Neutrophil (primary cell): ENCODE data around the gene ERGIC1.

Experiments used
- H3K27ac ChIP-seq: fragments of 200-600 bp; sonication (generic); 2 replicates; pipeline ENCODE4 v1.5.1; 2016; ENCODE audit warnings: mild to moderate bottlenecking, moderate library complexity
- H3K27me3 ChIP-seq: fragments of 200-600 bp; sonication (generic); 2 replicates; pipeline ENCODE4 v1.6.0; 2016; ENCODE audit warnings: mild to moderate bottlenecking
- H3K36me3 ChIP-seq: fragments of 200-600 bp; sonication (generic); 2 replicates; pipeline ENCODE4 v1.5.1; 2017
- H3K4me1 ChIP-seq, 2 experiments: fragments of 200-600 bp in 1 of 2; sonication (generic) in 1 of 2; 1 replicate in 1 of 2; 2 replicates in 1 of 2; pipeline versions ENCODE4 v1.5.1 to v1.6.1; 2013 to 2016; ENCODE audit warnings: low read depth in 1 of 2, low read length in 1 of 2, mild to moderate bottlenecking in 1 of 2, moderate library complexity in 1 of 2; ENCODE audit not compliant: control insufficient read depth in 1 of 2, insufficient read depth in 1 of 2
- H3K4me3 ChIP-seq, 2 experiments: fragments of 200-600 bp in 1 of 2; sonication (generic) in 1 of 2; 1 replicate in 1 of 2; 2 replicates in 1 of 2; pipeline ENCODE4 v1.5.1; 2013 to 2016; ENCODE audit warnings: low read depth in 1 of 2, low read length in 1 of 2, mild to moderate bottlenecking in 1 of 2, moderate library complexity in 1 of 2
- H3K9me3 ChIP-seq: fragments of 200-600 bp; sonication (generic); 2 replicates; pipeline ENCODE4 v1.5.1; 2016
- TF ChIP-seq, protein P1 (sequence below): fragments of 200-600 bp; sonication (generic); IDR thresholded peaks from 2 replicates; pipeline ENCODE4 v1.5.1; 2016; ENCODE audit warnings: antibody characterized with exemption

Gene ERGIC1

GRCh38 chr5:172906436-172906835, 72.4 kb downstream of the ERGIC1 start:
- H3K9me3 ChIP-seq, result no peaks in the 10 kb centered on the region
- peaks cover 24% of the 10 kb centered on the region for H3K36me3 ChIP-seq
- no peak overlapping the region for H3K27ac ChIP-seq
- TF ChIP-seq, protein P1, sequence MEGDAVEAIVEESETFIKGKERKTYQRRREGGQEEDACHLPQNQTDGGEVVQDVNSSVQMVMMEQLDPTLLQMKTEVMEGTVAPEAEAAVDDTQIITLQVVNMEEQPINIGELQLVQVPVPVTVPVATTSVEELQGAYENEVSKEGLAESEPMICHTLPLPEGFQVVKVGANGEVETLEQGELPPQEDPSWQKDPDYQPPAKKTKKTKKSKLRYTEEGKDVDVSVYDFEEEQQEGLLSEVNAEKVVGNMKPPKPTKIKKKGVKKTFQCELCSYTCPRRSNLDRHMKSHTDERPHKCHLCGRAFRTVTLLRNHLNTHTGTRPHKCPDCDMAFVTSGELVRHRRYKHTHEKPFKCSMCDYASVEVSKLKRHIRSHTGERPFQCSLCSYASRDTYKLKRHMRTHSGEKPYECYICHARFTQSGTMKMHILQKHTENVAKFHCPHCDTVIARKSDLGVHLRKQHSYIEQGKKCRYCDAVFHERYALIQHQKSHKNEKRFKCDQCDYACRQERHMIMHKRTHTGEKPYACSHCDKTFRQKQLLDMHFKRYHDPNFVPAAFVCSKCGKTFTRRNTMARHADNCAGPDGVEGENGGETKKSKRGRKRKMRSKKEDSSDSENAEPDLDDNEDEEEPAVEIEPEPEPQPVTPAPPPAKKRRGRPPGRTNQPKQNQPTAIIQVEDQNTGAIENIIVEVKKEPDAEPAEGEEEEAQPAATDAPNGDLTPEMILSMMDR, result no peak
- peaks cover 3 to 14% of the 10 kb centered on the region in 2 experiments for H3K4me1 ChIP-seq
- no peaks in the 10 kb centered on the region for H3K27me3 ChIP-seq
- H3K4me3 ChIP-seq, result no peak overlapping the region

- Histone ChIP-seq H3K4me3 (no peak overlapping the region), H3K9me3 (no peaks in the 10 kb centered on the region), H3K36me3 (peaks cover 21% of the 10 kb centered on the region), H3K27me3 (no peaks in the 10 kb centered on the region), H3K4me1 (peaks cover 3 to 14% of the 10 kb centered on the region in 2 experiments), H3K27ac (no peak overlapping the region)
- TF ChIP-seq, protein P1, result no peak
Observed at GRCh38 chr5:172906888-172907287, 72.8 kb downstream of the ERGIC1 start.

- TF ChIP-seq, protein P1, result no peak
- H3K9me3 ChIP-seq, result no peaks in the 10 kb centered on the region
- no peak overlapping the region for H3K4me3 ChIP-seq
- H3K36me3 ChIP-seq, result peaks cover 15% of the 10 kb centered on the region
- H3K27ac ChIP-seq, result peak overlapping the region; percentile 23
- H3K4me1 ChIP-seq, result peaks cover 3 to 14% of the 10 kb centered on the region in 2 experiments
- H3K27me3 ChIP-seq, result no peaks in the 10 kb centered on the region
Observed at GRCh38 chr5:172907657-172908056, 73.6 kb downstream of the ERGIC1 start.

DNA sequence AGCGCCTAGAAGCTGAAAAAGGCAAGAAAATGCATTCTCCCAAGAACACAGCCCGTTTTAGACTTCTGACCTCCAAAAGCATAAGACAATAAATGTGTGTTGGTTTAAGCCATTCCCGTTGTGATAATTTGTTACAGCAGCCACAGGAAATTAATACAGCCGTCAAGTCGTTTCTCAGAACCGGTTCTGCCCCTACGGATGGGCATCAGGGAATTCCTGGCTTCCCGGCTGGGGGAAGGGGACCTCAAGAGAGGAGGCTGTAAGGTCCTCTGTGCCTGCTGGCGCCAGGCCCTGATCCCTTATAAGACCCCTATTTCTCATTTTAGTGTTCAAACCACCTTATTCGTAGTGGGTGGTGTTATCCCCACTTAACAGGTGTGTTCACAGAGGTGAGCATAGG, 74.6 kb downstream of the ERGIC1 start:
- Histone ChIP-seq H3K36me3 (peaks cover 22% of the 10 kb centered on the region), H3K4me1 (peaks cover 3 to 14% of the 10 kb centered on the region in 2 experiments), H3K27ac (no peak overlapping the region), H3K9me3 (no peaks in the 10 kb centered on the region), H3K27me3 (no peaks in the 10 kb centered on the region), H3K4me3 (no peak overlapping the region)
- TF ChIP-seq, protein P1, result no peak

- H3K4me1 ChIP-seq, result peaks cover 3 to 10% of the 10 kb centered on the region in 2 experiments
- H3K27me3 ChIP-seq, result no peaks in the 10 kb centered on the region
- peak overlapping the region; percentile 55 for H3K27ac ChIP-seq
- peaks cover 30% of the 10 kb centered on the region for H3K36me3 ChIP-seq
- TF ChIP-seq, protein P1, result no peak
- H3K4me3 ChIP-seq, result no peak overlapping the region
- H3K9me3 ChIP-seq, result no peaks in the 10 kb centered on the region
Observed at GRCh38 chr5:172909931-172910502, 76.0 kb downstream of the ERGIC1 start.
